Ectodermal cell (in vitro differentiated cells): ENCODE measurements around the gene KCNK10.

Experiments
- H3K27ac ChIP-seq: 2 replicates; pipeline ENCODE4 v1.7.0; 2013; ENCODE audit warnings: mild to moderate bottlenecking, low read depth, low read length; ENCODE audit not compliant: insufficient read depth, poor library complexity, severe bottlenecking
- H3K27me3 ChIP-seq: 2 replicates; pipeline ENCODE4 v1.7.0; 2013; ENCODE audit warnings: mild to moderate bottlenecking, low read length; ENCODE audit not compliant: insufficient read depth, control insufficient read depth, poor library complexity, severe bottlenecking
- H3K36me3 ChIP-seq: one replicate; pipeline ENCODE4 v1.7.0; 2013; ENCODE audit warnings: low read length; ENCODE audit not compliant: control insufficient read depth, insufficient read depth
- H3K4me1 ChIP-seq: one replicate; pipeline ENCODE4 v1.7.0; 2013; ENCODE audit warnings: low read length; ENCODE audit not compliant: control insufficient read depth, insufficient read depth
- H3K4me3 ChIP-seq: 2 replicates; pipeline ENCODE4 v1.7.0; 2013; ENCODE audit warnings: low read depth, low read length, control low read depth; ENCODE audit not compliant: insufficient read depth
- H3K9me3 ChIP-seq: 2 replicates; pipeline ENCODE4 v1.7.0; 2013; ENCODE audit warnings: mild to moderate bottlenecking, low read length, moderate library complexity; ENCODE audit not compliant: control insufficient read depth
- WGBS, 2 experiments: methylation state at CpG; one replicate each; pipeline ENCODE4 v1.1.7; 2013; ENCODE audit warnings: missing lambda C conversion rate in 2 of 2; 5-methylcytosine and 5-hydroxymethylcytosine counted together

KCNK10 gene

DNA sequence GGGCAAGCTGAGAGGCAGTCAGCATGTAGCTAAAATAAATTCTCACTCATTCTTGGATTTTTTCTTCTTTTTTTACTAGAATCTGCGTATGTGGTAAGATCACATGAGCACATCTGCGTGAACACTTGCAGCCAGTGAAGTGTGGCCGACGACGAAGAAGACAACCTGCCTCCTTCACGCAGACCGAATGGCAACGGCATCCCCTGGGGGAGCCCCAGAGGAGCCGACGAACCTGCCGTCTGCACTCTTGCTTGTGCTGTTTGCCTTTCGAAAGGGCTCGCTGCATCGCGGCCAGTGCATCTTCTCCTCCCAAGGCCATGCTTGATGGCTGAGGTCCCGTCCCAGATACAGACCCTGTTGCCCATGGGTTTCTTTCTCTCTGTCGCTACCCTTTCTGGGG is 113.8 kb downstream of the KCNK10 start:
- H3K9me3 ChIP-seq: no peaks in the 10 kb centered on the region
- no peak overlapping the region for H3K27ac ChIP-seq
- no peaks in the 10 kb centered on the region for H3K27me3 ChIP-seq
- H3K4me3 ChIP-seq: no peak overlapping the region
- peaks cover 4% of the 10 kb centered on the region for H3K36me3 ChIP-seq
- H3K4me1 ChIP-seq: no peaks in the 10 kb centered on the region
- WGBS, 2 experiments: 84 to 87% methylated on average over 17 of the region's 17 CpGs

DNA sequence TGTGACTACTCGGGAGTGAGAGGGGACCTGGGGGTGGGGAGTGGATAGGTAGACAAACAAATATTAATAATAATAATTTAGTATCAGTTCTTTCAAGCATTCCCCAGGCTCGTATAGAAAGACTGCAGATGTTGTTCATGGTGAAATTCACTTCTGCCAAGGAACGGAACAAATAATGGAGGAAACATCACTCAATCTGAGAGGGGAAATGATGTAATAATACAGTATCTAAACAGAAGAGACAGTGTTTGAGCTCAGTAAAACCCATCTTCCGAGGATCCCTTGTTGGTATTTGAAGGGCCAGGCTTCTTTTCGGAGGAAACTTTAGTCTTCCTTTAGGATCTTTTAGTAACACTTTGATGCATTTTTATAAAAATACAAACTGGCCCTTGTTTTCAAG is 114.2 kb downstream of the KCNK10 start:
- Histone ChIP-seq H3K4me1 (no peaks in the 10 kb centered on the region), H3K36me3 (peaks cover 4% of the 10 kb centered on the region), H3K27ac (no peak overlapping the region), H3K4me3 (no peak overlapping the region), H3K27me3 (no peaks in the 10 kb centered on the region), H3K9me3 (no peaks in the 10 kb centered on the region)
- 74 to 83% methylated on average over 4 of the region's 5 CpGs for WGBS, 2 experiments

DNA sequence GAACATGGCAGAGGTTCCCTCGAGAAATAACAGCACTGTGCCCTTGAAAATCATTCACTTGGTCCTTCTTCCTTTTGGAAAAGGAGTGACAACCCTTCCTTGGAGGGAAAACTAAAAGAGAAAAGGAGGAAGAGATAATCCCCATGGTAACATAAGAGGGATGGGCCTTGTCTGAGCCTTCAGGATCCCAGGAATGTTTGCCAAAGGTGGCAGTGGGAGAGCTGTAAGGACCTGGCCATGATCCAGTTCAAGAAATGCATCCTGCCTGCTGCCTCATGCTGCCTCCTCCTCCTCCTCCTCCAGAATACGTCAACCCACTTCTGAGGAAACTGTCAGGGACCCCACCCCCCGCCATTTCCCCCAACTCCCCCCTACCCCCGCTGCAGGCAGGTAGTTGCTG is 118.8 kb downstream of the KCNK10 start:
- no peak overlapping the region for H3K27ac ChIP-seq
- H3K9me3 ChIP-seq: no peaks in the 10 kb centered on the region
- no peaks in the 10 kb centered on the region for H3K27me3 ChIP-seq
- H3K4me3 ChIP-seq: no peak overlapping the region
- H3K36me3 ChIP-seq: peaks cover 4% of the 10 kb centered on the region
- no peaks in the 10 kb centered on the region for H3K4me1 ChIP-seq
- WGBS, 2 experiments: 87 to 89% methylated on average over 2 to 4 of the region's 4 CpGs

DNA sequence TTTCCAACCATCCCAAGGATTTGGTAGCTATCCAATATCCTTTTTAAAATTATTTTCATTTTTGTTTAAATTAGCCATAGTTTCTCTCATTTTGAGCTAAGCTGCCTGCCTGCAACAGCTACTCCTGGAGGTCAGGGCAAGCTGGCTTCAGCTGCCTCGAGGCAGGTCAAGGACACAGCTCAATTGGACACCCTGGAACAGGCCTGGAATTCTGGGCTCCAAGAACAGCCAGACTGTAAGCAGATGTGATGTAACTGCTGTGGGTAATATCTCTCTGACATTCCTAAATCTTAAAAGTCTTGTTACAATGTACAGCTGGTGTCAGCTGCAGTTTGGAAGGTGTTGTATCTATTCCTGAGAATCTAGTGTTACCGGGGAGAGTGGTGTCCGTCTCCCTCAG is 119.8 kb downstream of the KCNK10 start:
- 92 to 96% methylated on average over 3 of the region's 3 CpGs for WGBS, 2 experiments
- Histone ChIP-seq H3K27me3 (no peaks in the 10 kb centered on the region), H3K27ac (no peak overlapping the region), H3K4me3 (no peak overlapping the region), H3K36me3 (peaks cover 4% of the 10 kb centered on the region), H3K4me1 (peaks cover 3% of the 10 kb centered on the region), H3K9me3 (no peaks in the 10 kb centered on the region)

DNA sequence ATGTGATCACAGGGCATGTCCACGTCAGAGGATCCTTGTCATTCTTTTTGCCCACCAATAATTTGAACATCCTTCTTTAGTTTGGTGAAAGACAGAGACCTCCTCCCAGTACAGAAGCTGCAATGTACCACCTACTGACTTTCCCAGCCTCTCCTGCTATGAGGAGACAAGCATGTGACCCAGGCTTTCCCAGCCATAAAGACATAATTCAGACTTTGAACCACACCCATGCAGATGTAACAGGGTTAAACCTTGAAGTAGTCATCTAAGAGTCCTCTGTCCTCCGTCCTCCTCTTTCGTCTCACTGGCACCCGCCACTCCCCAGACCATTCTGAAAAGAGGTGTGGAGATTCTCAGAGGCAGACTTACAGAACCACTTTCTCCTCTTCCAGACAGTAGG is 120.8 kb downstream of the KCNK10 start:
- Histone ChIP-seq H3K4me3 (no peak overlapping the region), H3K36me3 (peaks cover 4% of the 10 kb centered on the region), H3K4me1 (peaks cover 11% of the 10 kb centered on the region), H3K9me3 (no peaks in the 10 kb centered on the region), H3K27ac (no peak overlapping the region), H3K27me3 (no peaks in the 10 kb centered on the region)
- 92 to 97% methylated on average over 4 of the region's 4 CpGs for WGBS, 2 experiments

DNA sequence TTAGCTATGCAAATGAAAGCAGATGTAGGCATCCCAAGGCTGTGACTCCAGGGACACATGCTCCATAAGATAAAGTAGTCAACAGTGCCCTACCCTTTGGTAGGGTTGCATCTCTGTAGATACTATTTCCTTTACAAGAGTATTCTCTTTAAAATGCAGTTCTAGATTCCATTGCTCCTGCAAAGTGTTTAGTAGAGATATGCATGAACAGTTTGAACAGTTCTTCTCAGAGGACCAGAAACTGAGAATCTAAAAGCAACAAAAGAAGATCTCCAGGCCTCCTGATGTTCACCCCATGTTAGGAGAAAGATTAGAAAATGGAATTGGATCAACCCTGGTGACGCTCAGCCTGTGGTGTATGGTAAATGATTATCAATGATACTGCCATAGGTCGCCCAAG is 121.2 kb downstream of the KCNK10 start:
- WGBS, 2 experiments: 91 to 95% methylated on average over 2 of the region's 2 CpGs
- Histone ChIP-seq H3K27ac (no peak overlapping the region), H3K4me3 (no peak overlapping the region), H3K27me3 (no peaks in the 10 kb centered on the region), H3K36me3 (peaks cover 4% of the 10 kb centered on the region), H3K4me1 (peaks cover 11% of the 10 kb centered on the region), H3K9me3 (no peaks in the 10 kb centered on the region)

DNA sequence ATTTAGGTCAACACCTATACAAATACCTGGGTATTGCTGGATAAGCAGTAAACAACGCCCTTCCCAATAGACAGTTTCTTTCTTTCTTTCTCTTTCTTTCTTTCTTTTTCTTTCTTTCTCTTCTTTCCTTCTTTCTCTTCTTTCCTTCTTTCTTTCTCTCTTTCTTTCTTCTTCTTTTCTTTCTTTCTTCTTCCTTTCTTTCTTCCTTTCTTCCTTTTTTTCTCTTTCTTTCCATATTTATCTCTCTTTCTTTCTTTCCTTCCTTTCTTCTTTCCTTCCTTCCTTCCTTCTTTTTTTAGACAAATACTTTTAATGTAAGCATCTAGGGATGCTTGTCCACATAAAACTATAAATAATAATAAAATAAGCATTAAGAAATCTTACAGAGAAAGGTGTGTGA is 123.2 kb downstream of the KCNK10 start:
- Histone ChIP-seq H3K27me3 (no peaks in the 10 kb centered on the region), H3K4me1 (peaks cover 18% of the 10 kb centered on the region), H3K36me3 (no peaks in the 10 kb centered on the region), H3K4me3 (no peak overlapping the region), H3K9me3 (no peaks in the 10 kb centered on the region), H3K27ac (no peak overlapping the region)
- WGBS, 2 experiments: 87 to 94% methylated on average over 1 of the region's 1 CpG

DNA sequence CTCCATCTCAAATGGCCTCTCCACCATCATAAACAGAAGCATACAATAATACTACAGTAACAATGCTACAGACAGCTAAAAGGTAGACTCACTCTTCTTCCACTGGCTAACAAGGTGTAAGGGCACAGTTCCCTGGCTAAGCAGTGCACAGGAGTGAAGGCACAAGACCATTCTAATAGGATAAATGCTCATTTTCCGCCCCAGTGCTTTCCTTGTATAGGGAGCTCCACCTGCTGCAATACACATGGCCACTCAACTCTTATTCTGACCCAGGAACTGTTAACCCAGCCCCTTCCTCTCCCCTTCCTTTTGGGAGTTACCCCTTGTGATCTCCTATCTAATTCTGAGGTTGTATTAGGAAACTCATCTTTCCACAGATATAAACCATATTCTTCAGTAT is 124.6 kb downstream of the KCNK10 start:
- no peak overlapping the region for H3K27ac ChIP-seq
- no peak overlapping the region for H3K4me3 ChIP-seq
- H3K4me1 ChIP-seq: peaks cover 18% of the 10 kb centered on the region
- no peaks in the 10 kb centered on the region for H3K9me3 ChIP-seq
- 89 to 95% methylated on average over 1 of the region's 1 CpG for WGBS, 2 experiments
- no peaks in the 10 kb centered on the region for H3K27me3 ChIP-seq
- H3K36me3 ChIP-seq: no peaks in the 10 kb centered on the region

DNA sequence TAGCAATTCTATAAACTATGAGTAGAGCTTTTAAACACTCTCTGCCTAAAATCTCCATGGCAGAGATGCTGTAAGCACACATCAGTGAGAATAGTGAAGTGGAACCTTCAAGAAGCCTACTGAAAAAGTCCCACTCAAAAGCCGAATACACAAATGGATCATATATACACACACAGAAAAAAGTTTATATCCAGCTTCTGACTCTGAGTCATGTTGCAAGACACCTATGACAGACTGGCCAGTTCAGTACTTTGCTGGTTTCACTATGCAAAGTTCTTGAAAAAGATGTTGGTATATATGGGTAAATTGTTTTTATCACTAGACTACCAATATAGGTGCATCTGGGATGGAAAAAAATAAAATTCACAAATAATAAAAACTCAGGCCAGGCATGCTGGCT is 126.1 kb downstream of the KCNK10 start:
- no peaks in the 10 kb centered on the region for H3K36me3 ChIP-seq
- no peaks in the 10 kb centered on the region for H3K9me3 ChIP-seq
- H3K27ac ChIP-seq: no peak overlapping the region
- WGBS, 2 experiments: 88 to 94% methylated on average over 1 of the region's 1 CpG
- no peak overlapping the region for H3K4me3 ChIP-seq
- peaks cover 18% of the 10 kb centered on the region for H3K4me1 ChIP-seq
- H3K27me3 ChIP-seq: no peaks in the 10 kb centered on the region

DNA sequence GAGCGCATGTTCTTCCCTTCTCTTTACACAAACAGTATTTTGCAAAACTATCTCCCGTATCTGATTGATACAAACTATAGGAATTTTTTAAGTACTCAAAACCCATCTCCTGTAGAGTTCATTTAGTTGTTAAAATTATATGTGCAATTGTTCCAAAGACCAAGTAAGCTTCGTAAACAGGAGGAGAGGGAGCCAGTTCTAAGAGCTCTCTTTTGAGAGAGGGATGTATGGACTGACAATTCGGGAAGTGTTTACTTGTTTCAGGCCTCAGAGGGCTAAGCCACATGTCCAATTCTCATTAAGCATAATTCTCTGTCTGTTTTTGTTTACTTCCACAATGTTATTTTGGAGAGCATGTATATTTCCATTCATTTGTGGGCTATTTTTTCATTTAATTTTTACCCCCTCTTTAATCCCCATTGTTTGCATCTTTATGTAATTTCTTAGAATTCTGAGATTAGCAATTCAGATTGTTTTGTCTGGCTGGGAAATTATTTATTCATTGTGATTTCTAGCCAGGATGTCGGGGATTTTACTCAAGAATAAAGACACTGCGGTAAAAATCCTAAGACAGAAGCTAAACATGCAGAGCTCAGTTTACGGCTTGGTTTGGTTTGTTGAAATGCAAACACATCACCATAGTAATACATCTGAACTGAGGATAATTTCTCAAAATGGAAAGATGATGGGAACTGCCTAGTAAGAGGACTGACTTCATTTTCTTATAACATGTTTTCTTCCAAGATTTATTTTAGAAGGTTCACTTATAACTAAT is 126.8 kb downstream of the KCNK10 start:
- Histone ChIP-seq H3K27ac (no peak overlapping the region), H3K4me1 (peaks cover 18% of the 10 kb centered on the region), H3K9me3 (no peaks in the 10 kb centered on the region), H3K36me3 (no peaks in the 10 kb centered on the region), H3K4me3 (no peak overlapping the region), H3K27me3 (no peaks in the 10 kb centered on the region)
- 80 to 85% methylated on average over 5 to 6 of the region's 7 CpGs for WGBS, 2 experiments
